ENCODE results near the gene CELA2A.
"Not testable (repeated sequence)": the region's sequence is repeated elsewhere in the genome, so short reads cannot be mapped to it uniquely, and the experiment has no call there.

CELA2A gene

GRCh38 chr1:15485636-15486035, 29.1 kb downstream of the CELA2A start:
- Histone ChIP-seq H3K27ac (no peak overlapping the region), H3K4me3 (no peak overlapping the region)

- H3K27ac ChIP-seq, H3K4me3 ChIP-seq: not testable (repeated sequence)
Observed at GRCh38 chr1:15486844-15487610, 30.5 kb downstream of the CELA2A start.

- H3K27ac ChIP-seq, result no peak overlapping the region
Observed at GRCh38 chr1:15488371-15488770, 31.8 kb downstream of the CELA2A start.

GRCh38 chr1:15489052-15489736, 32.7 kb downstream of the CELA2A start:
- Histone ChIP-seq H3K4me3 (no peak overlapping the region), H3K27ac (no peak overlapping the region)

More at GRCh38 chr1:15488371-15488770, 31.8 kb downstream of the CELA2A start:
- no peak overlapping the region for H3K4me3 ChIP-seq

GRCh38 chr1:15491010-15491409, 34.5 kb downstream of the CELA2A start:
- not testable (repeated sequence) for H3K4me3 ChIP-seq, H3K27ac ChIP-seq

GRCh38 chr1:15492596-15492995, 36.1 kb downstream of the CELA2A start:
- H3K4me3 ChIP-seq, result no peak overlapping the region
- no peak overlapping the region for H3K27ac ChIP-seq

- H3K4me3 ChIP-seq, result no peak overlapping the region
- no peak overlapping the region for H3K27ac ChIP-seq
Observed at GRCh38 chr1:15493869-15494390, 37.4 kb downstream of the CELA2A start.

- no peak overlapping the region for H3K27ac ChIP-seq
Observed at GRCh38 chr1:15500184-15501178, 43.9 kb downstream of the CELA2A start.

GRCh38 chr1:15501208-15502032, 44.9 kb downstream of the CELA2A start:
- no peak overlapping the region for H3K4me3 ChIP-seq
- H3K27ac ChIP-seq, result no peak overlapping the region

More at GRCh38 chr1:15500184-15501178, 43.9 kb downstream of the CELA2A start:
- H3K4me3 ChIP-seq, result no peak overlapping the region

- Histone ChIP-seq H3K27ac (no peak overlapping the region), H3K4me3 (no peak overlapping the region)
Observed at GRCh38 chr1:15504436-15504835, 47.9 kb downstream of the CELA2A start.

GRCh38 chr1:15506831-15507230, 50.3 kb downstream of the CELA2A start:
- Histone ChIP-seq H3K27ac (no peak overlapping the region), H3K4me3 (no peak overlapping the region)

GRCh38 chr1:15507278-15507677, 50.7 kb downstream of the CELA2A start:
- no peak overlapping the region for H3K27ac ChIP-seq
- H3K4me3 ChIP-seq, result no peak overlapping the region

GRCh38 chr1:15508700-15509487, 52.4 kb downstream of the CELA2A start:
- no peak overlapping the region for H3K27ac ChIP-seq
- H3K4me3 ChIP-seq, result no peak overlapping the region

GRCh38 chr1:15509586-15509985, 53.1 kb downstream of the CELA2A start:
- no peak overlapping the region for H3K4me3 ChIP-seq
- H3K27ac ChIP-seq, result no peak overlapping the region

GRCh38 chr1:15510611-15511405, 54.3 kb downstream of the CELA2A start:
- Histone ChIP-seq H3K27ac (no peak overlapping the region), H3K4me3 (no peak overlapping the region)

- H3K4me3 ChIP-seq, result no peak overlapping the region
- H3K27ac ChIP-seq, result no peak overlapping the region
Observed at GRCh38 chr1:15513192-15513591, 56.7 kb downstream of the CELA2A start.

GRCh38 chr1:15513919-15514318, 57.4 kb downstream of the CELA2A start:
- H3K27ac ChIP-seq, result peak overlapping the region in 1 of 21 experiments; percentile 18
- H3K4me3 ChIP-seq, result no peak overlapping the region
